HUES64 (cell line): Measurements from ENCODE around the gene GLTP. TPM values are rescaled to one million over a fixed set of nuclear protein-coding genes. Genes with fewer than 3 reads are reported as not detected.
"Not testable (repeated sequence)": the region's sequence is repeated elsewhere in the genome, so short reads cannot be mapped to it uniquely, and the experiment has no call there.

Source experiments
- H3K27ac ChIP-seq: 2 replicates; pipeline ENCODE4 v1.7.0; 2013; ENCODE audit warnings: low read depth, low read length, inconsistent platforms
- H3K27me3 ChIP-seq: 2 replicates; pipeline ENCODE4 v1.6.1; 2013; ENCODE audit warnings: mild to moderate bottlenecking, low read length; ENCODE audit not compliant: insufficient read depth
- H3K36me3 ChIP-seq: 2 replicates; pipeline ENCODE4 v1.6.1; 2013; ENCODE audit warnings: mild to moderate bottlenecking, low read length; ENCODE audit not compliant: insufficient read depth
- H3K4me1 ChIP-seq: 2 replicates; pipeline ENCODE4 v1.6.1; 2013; ENCODE audit warnings: mild to moderate bottlenecking, low read length, moderate library complexity; ENCODE audit not compliant: insufficient read depth
- H3K4me3 ChIP-seq: 2 replicates; pipeline ENCODE4 v1.5.1; 2013; ENCODE audit warnings: mild to moderate bottlenecking, low read length, moderate library complexity
- H3K9ac ChIP-seq: 2 replicates; pipeline ENCODE4 v1.6.1; 2013; ENCODE audit warnings: mild to moderate bottlenecking, low read depth, low read length
- H3K9me3 ChIP-seq: 2 replicates; pipeline ENCODE4 v1.6.1; 2013; ENCODE audit warnings: low read depth, low read length; ENCODE audit not compliant: insufficient read depth
- WGBS: fragments of 150-250, 120-280 bp; methylation state at CpG from one replicate; pipeline ENCODE4 v1.1.7; 2013; ENCODE audit warnings: missing lambda C conversion rate; 5-methylcytosine and 5-hydroxymethylcytosine counted together
- polyA plus RNA-seq, 2 experiments: library from polyadenylated mRNA; stranded (reverse); fragments of 50-300 nt; gene quantifications; one replicate each; pipeline ENCODE4 v1.2.3, GENCODE V29; 2013

GLTP gene, protein sequence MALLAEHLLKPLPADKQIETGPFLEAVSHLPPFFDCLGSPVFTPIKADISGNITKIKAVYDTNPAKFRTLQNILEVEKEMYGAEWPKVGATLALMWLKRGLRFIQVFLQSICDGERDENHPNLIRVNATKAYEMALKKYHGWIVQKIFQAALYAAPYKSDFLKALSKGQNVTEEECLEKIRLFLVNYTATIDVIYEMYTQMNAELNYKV
- polyA plus RNA-seq (2013, experiment 1 of 2) = 20.2 TPM
- polyA plus RNA-seq (2013, experiment 2 of 2) = 22.6 TPM

DNA sequence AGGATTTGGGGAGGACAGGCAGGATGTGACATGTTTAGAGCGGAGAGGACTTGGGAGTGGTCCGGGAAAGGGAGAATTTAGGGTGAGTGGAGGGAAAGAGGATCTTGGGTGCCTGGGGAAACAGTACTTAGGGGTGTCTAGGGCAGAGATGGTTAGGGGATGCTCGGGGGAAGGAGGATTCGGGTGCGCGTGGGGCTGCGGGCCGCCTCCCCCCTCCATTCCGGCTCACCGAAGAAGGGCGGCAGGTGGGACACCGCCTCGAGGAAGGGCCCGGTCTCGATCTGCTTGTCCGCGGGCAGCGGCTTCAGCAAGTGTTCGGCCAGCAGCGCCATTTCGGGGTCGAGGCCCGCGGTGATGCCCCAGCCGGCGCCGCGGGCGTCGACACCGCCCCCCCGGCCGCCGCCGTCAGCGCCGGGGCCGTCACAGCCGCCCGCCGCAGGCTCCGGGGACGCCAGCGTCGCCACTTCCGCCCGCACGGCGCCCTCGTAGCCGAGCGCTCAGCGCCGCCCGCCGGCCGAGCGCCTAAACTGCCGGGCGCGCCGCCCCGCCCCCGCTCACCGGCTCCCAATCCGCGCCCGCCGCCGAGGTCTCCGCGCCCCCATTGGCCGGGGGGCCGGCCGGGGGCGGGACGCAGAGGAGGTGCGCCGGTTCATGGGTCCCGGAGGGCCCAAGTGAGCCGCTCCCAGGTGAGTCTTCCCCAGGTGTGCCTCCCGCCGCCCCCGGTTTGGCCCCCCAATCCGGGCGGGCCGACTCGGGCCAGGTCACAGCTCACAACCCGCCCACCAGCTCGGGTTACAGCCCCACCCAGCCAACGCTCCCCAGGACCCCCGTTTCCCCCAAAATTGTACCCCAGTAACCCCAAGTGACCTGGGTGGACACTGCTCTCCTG is at the start of gene GLTP:
TSS of gene GLTP (minus strand) at position 499 of the 889 bp plus-strand sequence. CDS start at position 332, 167 bp downstream.
- H3K4me1 ChIP-seq = peaks cover 19% of the 10 kb centered on the region
- under 1% methylated on average over 92 of the region's 92 CpGs for WGBS
- H3K36me3 ChIP-seq = no peaks in the 10 kb centered on the region
- no peaks in the 10 kb centered on the region for H3K9me3 ChIP-seq
- peak within 1 kb of the TSS; percentile 43; the same call in 1 of the 2 replicates for H3K27ac ChIP-seq
- H3K4me3 ChIP-seq = peak within 1 kb of the TSS; percentile 96
- peaks cover 6% of the 10 kb centered on the region for H3K27me3 ChIP-seq
- H3K9ac ChIP-seq = peak within 1 kb of the TSS; percentile 77

DNA sequence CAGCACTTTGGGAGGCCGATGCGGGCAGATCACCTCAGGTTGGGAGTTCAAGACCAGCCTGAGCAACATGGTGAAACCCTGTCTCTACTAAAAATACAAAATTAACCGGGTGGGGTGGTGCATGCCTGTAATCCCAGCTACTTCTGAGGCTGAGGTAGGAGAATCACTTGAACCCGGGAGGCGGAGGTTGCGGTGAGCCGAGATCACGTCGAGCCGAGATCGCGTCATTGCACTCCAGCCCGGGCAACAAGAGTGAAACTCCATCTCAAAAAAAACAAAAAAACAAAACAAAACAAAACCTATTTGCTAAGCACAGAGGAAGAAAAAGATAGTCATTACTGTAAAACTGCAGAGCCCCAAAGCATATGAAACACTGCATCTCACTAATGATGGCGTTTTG is 49.0 kb upstream of the GLTP start:
- H3K4me3 ChIP-seq, H3K9ac ChIP-seq, H3K27ac ChIP-seq, H3K4me1 ChIP-seq, H3K9me3 ChIP-seq, H3K27me3 ChIP-seq: not testable (repeated sequence)
- 98% methylated on average over 14 of the region's 14 CpGs for WGBS
- peaks cover 38% of the 10 kb centered on the region for H3K36me3 ChIP-seq

DNA sequence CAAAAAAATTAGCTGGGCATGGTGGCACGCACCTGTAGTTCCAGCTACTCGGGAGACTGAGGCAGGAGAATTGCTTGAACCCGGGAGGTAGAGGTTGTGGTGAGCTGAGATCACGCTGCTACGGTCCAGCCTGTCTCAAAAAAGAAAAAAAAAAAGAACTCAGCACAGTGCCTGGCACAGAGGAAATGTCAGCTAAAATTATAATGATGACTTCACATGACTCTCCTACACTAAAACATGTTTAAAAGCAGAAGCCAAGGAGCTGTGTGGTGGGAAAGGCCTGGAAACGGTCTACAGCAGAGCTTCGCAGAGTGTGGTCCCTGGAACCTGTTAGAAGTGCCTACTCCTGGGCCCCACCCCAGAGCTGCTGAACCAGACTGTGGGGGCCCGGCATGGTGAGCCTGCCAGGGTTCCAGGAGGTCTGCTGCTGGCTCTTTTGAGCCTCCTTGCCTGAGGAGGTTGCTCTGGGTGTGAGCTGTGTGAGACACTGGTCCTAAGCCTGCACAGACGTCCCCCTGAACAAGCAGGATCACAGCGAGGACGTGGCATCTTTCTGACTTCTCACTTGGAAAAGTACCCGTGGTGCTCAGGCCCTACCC is 47.8 kb upstream of the GLTP start:
- no peaks in the 10 kb centered on the region for H3K27me3 ChIP-seq
- 92% methylated on average over 12 of the region's 12 CpGs for WGBS
- H3K36me3 ChIP-seq = peaks cover 31% of the 10 kb centered on the region
- no peaks in the 10 kb centered on the region; the same call in 1 of the 2 replicates for H3K4me1 ChIP-seq
- H3K4me3 ChIP-seq = no peak overlapping the region
- no peak overlapping the region for H3K27ac ChIP-seq
- no peaks in the 10 kb centered on the region for H3K9me3 ChIP-seq
- no peak overlapping the region for H3K9ac ChIP-seq

DNA sequence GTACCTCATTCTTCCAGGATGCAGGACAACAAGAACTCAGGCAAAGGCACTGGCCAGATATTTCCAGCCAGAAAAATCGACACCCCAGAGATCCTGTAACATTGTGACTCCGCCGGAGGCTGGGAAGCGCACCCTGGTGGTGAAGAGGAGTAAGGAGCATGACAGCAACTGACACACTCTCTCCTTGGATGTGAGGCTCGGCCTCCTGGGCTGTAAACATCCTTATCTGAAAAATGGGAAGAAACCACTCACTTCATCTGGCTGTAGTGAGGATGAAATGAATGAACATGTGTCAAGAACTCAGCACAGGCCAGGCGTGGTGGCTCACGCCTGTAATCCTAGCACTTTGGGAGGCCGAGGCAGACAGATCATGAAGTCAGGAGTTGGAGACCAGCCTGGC is 47.3 kb upstream of the GLTP start:
- no peaks in the 10 kb centered on the region for H3K27me3 ChIP-seq
- H3K36me3 ChIP-seq = peaks cover 25% of the 10 kb centered on the region
- H3K4me3 ChIP-seq = no peak overlapping the region
- no peaks in the 10 kb centered on the region; the same call in 1 of the 2 replicates for H3K4me1 ChIP-seq
- H3K27ac ChIP-seq = no peak overlapping the region
- H3K9me3 ChIP-seq = no peaks in the 10 kb centered on the region
- WGBS = 90% methylated on average over 8 of the region's 8 CpGs
- no peak overlapping the region for H3K9ac ChIP-seq

DNA sequence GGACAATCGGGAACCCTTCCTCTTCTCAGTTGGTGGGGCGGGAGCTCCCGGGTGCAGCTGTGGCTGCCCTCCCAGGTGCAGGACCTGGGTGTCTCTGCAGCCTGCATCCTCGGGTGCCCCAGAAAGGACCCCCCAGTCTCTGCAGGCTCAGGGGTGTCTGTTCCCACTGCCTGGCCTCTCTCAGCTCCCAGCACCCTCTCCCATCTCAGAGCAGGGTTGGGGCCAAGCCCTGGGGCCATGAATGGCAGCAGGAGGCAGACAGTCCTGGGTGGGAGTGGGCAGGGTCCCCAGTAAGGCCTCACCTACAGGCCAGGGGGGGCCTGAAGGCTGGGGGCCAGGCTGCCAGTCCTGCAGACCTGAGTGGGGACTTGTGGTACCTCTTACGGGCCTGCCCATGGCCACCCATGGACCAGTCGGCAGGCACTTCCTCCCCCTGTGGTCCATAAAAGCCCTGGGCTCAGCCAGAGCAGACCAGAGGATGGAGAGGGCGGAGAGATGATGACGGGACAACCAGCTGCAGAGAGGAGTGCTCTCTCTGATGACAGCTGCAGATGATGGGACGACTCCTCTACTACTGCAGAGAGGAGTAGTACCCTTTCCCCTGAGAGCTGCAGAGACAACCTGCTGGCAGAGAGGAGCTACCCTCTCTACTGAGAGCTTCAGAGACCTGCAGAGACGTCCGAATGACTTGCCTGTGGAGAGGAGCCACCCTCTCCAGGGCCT is 46.3 kb upstream of the GLTP start:
- no peak overlapping the region for H3K9ac ChIP-seq
- H3K4me1 ChIP-seq = no peaks in the 10 kb centered on the region; the same call in 1 of the 2 replicates
- H3K27ac ChIP-seq = no peak overlapping the region
- no peak overlapping the region for H3K4me3 ChIP-seq
- 93% methylated on average over 11 of the region's 11 CpGs for WGBS
- H3K27me3 ChIP-seq = no peaks in the 10 kb centered on the region
- peaks cover 15% of the 10 kb centered on the region; the same call in 1 of the 2 replicates for H3K36me3 ChIP-seq
- H3K9me3 ChIP-seq = no peaks in the 10 kb centered on the region

DNA sequence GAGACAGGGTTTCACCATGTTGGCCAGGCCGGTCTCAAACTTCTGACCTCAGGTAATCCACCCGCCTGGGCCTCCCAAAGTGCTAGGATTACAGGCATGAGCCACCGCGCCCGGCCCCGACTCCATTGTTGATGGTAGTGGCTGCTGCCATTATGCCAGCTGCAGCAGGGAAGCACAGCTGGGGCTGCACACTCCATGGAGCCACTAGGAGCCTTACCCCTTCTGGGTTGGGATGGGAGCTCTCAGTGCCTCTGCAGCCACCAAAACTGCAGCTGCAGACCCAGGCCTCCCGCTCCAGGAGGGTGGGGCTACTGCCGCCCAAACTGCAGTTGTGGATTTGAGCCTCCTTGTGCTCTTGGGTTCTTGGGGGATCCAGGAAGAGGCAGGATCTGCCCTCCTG is 45.7 kb upstream of the GLTP start:
- H3K27ac ChIP-seq = no peak overlapping the region
- H3K4me1 ChIP-seq = no peaks in the 10 kb centered on the region; the same call in 1 of the 2 replicates
- 90% methylated on average over 8 of the region's 8 CpGs for WGBS
- no peak overlapping the region for H3K4me3 ChIP-seq
- 0 out of 2 replicates have a peak, but pooled peaks cover 10% of the 10 kb centered on the region for H3K36me3 ChIP-seq
- no peak overlapping the region for H3K9ac ChIP-seq
- no peaks in the 10 kb centered on the region for H3K9me3 ChIP-seq
- H3K27me3 ChIP-seq = no peaks in the 10 kb centered on the region

DNA sequence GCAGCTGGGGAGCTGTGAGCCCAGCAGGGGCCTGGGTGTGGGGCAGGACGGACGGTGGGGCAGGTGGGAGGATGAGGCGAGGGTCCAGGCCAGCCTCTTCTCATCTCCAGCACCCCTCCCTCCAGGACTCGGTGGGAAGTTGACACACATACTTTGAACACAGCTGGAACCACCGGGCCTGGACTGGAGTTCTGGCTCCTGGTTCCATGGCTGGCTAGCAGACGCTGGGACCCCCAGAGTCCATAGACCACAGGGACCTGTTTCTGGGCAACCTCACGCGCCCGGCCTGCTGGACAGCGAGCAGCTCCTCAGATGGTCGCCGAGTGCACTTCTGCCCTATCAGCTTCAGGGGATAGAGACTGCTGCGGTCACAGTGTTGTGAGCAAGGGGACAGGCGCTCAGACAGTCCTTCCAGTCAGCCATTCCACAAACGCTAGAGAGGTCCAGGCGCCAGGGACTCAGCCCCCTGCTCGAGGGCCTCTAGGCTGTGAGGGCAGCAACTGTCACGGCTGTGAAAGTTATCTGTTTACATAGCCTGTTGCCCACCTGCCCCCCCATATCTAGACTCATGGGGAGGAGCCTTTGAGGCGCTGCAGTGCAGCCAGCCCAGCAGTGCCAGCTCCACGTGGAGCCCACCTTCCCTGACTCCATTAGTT is 45.0 kb upstream of the GLTP start:
- 0 out of 2 replicates have a peak, but pooled peaks cover 3% of the 10 kb centered on the region for H3K36me3 ChIP-seq
- no peak overlapping the region for H3K4me3 ChIP-seq
- H3K27me3 ChIP-seq = no peaks in the 10 kb centered on the region
- no peak overlapping the region for H3K27ac ChIP-seq
- 85% methylated on average over 20 of the region's 20 CpGs for WGBS
- no peak overlapping the region for H3K9ac ChIP-seq
- no peaks in the 10 kb centered on the region for H3K4me1 ChIP-seq
- H3K9me3 ChIP-seq = no peaks in the 10 kb centered on the region

DNA sequence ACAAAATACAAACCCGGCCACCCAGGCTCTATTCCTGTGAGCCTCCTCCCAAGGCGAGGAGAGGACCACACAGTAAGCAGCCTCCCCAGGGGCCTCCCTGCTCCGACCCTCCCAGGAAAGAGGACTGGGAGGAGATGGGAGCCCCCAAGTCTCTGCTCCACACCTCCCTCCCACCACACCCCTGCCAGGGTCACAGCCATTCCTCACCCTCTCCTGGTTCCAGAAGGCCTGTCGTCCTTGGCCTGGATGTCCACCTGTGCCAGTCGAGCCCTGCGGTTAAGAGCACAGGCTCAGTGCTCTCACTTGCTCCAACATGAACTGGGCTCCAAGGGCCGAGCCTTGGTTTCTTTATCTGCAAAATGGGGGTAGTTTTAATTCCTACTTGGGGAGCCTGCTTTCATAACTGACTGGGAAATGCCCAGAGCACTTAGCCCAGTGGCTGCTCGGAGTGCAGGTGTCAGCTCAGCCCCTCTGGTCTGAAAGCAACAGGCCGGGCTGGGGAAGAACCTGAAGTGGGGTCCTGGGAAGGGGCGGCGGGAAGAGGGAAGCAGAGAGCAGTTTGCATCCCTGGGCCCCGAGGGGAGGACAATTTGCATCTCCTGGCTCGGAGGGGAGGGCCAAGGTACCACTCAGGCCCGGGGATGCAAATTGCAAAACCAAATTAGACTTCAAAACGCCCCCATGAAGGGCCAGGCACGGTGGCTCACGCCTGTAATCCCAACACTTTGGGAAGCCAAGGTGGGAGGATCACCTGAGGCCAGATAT is 43.3 kb upstream of the GLTP start:
- Histone ChIP-seq H3K9me3 (no peaks in the 10 kb centered on the region), H3K36me3 (0 out of 2 replicates have a peak, but pooled peaks cover 7% of the 10 kb centered on the region), H3K4me3 (no peak overlapping the region), H3K27me3 (no peaks in the 10 kb centered on the region), H3K4me1 (no peaks in the 10 kb centered on the region), H3K27ac (no peak overlapping the region), H3K9ac (no peak overlapping the region)
- 85% methylated on average over 17 of the region's 17 CpGs for WGBS

DNA sequence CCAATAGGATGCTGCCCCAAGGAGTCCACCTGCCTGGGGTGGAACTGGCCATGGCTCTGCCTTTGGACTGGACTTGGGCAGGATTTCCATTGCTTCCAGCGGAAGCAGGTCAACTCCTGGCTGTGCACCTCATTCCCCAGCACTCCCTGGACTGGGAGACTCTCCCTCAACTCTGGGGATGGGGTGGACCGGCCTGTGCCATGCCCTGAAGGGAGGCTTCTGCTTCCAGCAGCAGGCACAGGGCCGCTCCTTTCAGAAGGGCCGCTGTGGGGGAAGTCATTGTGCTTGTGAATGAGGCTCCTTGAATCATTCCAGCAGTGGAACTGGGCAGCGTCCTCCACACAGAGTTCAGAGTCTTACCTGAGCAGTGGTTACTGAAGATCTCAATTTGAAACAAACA is 42.7 kb upstream of the GLTP start:
- H3K9ac ChIP-seq = no peak overlapping the region
- WGBS = 89% methylated on average over 5 of the region's 5 CpGs
- no peaks in the 10 kb centered on the region for H3K27me3 ChIP-seq
- no peaks in the 10 kb centered on the region for H3K4me1 ChIP-seq
- no peak overlapping the region for H3K27ac ChIP-seq
- H3K4me3 ChIP-seq = no peak overlapping the region
- no peaks in the 10 kb centered on the region for H3K9me3 ChIP-seq
- H3K36me3 ChIP-seq = peaks cover 7% of the 10 kb centered on the region; the same call in 1 of the 2 replicates

DNA sequence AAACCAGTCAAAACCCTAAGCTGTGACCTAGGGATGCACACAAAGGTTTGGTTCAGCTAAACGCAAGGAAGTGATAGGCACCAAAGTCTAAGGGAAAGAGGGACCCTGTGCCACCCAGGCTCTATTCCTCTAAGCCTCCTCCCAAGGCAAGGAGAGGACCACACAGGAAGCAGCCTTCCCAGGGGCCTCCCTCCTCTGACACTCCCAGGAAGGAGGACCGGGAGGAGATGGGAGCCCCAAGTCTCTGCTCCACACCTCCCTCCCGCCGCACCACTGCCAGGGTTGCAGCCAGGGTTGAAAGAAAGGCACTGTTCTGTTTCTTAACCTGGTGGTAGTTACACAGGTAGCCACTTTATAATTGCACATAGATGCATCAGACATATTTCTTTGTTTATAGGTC is 41.6 kb upstream of the GLTP start:
- Histone ChIP-seq H3K36me3 (peaks cover 18% of the 10 kb centered on the region), H3K27ac (no peak overlapping the region), H3K9me3 (no peaks in the 10 kb centered on the region), H3K4me3 (no peak overlapping the region), H3K9ac (no peak overlapping the region), H3K4me1 (no peaks in the 10 kb centered on the region), H3K27me3 (no peaks in the 10 kb centered on the region)
- WGBS = 96% methylated on average over 4 of the region's 4 CpGs
